Smooth muscle cell of the coronary artery (primary cell): ENCODE data around the gene CORO2B. TPM values are rescaled to one million over a fixed set of nuclear protein-coding genes. Genes with fewer than 3 reads are reported as not detected.

Source experiments
- total RNA-seq: library from RNA; depleted of rRNA; stranded (reverse); fragments of >200 nt; gene quantifications from 2 replicates; pipeline ENCODE4 v1.2.3, GENCODE V29; 2014; ENCODE audit warnings: low replicate concordance

The CORO2B gene, protein sequence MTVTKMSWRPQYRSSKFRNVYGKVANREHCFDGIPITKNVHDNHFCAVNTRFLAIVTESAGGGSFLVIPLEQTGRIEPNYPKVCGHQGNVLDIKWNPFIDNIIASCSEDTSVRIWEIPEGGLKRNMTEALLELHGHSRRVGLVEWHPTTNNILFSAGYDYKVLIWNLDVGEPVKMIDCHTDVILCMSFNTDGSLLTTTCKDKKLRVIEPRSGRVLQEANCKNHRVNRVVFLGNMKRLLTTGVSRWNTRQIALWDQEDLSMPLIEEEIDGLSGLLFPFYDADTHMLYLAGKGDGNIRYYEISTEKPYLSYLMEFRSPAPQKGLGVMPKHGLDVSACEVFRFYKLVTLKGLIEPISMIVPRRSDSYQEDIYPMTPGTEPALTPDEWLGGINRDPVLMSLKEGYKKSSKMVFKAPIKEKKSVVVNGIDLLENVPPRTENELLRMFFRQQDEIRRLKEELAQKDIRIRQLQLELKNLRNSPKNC
- total RNA-seq: 1.9 and 11.2 TPM in 2 replicates

DNA sequence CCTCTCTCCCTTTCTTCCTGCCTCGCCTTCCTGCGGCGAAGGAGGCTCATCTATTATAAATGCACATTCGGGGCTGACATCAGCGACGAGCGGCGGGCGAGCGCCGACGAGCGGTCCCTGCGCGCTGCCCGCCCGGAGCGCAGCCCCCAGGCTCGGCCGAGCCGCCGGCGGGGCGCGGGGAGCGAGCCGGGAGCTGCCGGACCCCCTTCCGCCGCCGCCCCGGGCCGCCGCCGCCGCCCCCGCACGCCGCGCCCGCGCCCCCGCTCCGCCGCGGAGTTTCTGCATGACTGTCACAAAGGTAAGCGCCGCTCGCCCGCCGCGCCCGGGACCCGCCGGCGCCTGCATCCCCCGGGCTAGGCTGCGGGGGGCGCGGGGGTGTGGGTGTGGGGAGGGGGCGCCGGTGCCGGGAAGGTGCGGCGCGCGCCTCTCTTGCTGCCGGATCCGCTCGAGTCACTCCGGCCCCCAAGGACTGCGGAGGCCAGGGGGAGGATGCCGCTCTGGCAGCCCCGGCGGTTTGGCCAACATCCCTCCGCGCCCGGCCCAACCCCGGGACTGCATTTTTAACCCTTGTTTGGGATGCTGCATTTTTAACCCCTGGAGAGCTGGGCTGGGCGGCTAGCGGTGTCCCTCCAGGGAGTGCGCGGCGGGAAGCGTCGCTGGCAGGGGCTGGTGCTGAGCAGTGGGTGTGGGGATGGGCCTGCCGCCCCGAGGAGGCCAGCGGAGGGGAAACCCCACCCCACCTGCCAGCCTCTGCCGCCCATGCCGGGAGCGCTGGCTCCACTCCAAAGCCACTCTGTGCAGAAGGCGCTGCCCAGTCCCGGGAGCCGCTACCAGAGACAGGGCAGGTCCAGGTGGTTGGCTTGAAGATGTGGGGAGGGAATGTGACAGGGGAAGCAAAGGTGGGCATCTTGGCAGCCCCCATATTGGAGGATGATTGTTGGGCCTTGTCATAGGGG lies at the start of gene CORO2B:
CORO2B (plus strand) TSS at position 14 of the 956 bp plus-strand sequence; CDS start at position 284, 270 bp downstream.

Other genes with a start within 250 kb of the CORO2B start
- 26.3 and 65.5 TPM in 2 replicates for gene ITGA11, start 146.8 kb upstream of the CORO2B start, total RNA-seq
- gene ANP32A, start 241.9 kb downstream of the CORO2B start, total RNA-seq: 49.6 and 50.9 TPM in 2 replicates